Esophagus muscularis mucosa (tissue), 4 donors: Measurements from ENCODE around the gene TCAIM.

Experiments used
- CTCF ChIP-seq, 3 experiments: fragments of 200-600 bp in 2 of 3; fragments of 450-650 bp in 1 of 3; sonication (generic) in 2 of 3; IDR thresholded peaks; one replicate each; pipeline ENCODE4 v1.5.1; 2017 to 2019; ENCODE audit warnings: antibody characterized with exemption in 3 of 3, mild to moderate bottlenecking in 2 of 3, moderate library complexity in 1 of 3
- EP300 ChIP-seq: sonication (generic); formaldehyde crosslinking; IDR thresholded peaks from one replicate; pipeline ENCODE4 v1.6.1; 2017; ENCODE audit warnings: antibody characterized with exemption
- POLR2A ChIP-seq: fragments of 450-650 bp; IDR thresholded peaks from one replicate; pipeline ENCODE4 v1.6.1; 2017; ENCODE audit warnings: antibody characterized with exemption, moderate library complexity, mild to moderate bottlenecking, low read depth

- TF ChIP-seq CTCF (IDR thresholded peaks at IDR 0.05) (no peak), POLR2A (no peak), EP300 (no peak)
Measured at GRCh38 chr3:44363591-44363990, 25.0 kb downstream of the TCAIM start.
